Measurements from ENCODE around the gene SNTG2.

DNA sequence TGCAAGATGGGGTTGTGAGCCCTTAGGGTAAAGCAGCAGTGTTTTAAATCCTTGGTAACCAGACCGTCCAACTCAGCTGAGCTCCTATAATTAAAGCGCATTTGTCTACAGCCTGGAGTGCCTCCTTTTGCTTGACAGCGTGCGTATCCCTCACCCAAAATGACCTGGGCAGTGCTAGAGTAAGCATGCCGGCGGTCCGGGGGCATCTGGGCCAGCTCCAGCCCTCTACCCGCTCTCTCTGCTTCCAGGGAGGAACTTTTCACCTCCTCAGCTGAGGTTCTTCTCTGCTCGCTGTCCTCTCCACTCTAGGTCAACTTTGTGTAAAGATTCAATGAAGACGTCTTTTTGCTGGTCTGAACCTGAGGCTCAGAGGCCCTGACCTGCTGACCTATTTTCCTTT lies 360.2 kb downstream of the SNTG2 start:
- TF ChIP-seq, protein P1, sequence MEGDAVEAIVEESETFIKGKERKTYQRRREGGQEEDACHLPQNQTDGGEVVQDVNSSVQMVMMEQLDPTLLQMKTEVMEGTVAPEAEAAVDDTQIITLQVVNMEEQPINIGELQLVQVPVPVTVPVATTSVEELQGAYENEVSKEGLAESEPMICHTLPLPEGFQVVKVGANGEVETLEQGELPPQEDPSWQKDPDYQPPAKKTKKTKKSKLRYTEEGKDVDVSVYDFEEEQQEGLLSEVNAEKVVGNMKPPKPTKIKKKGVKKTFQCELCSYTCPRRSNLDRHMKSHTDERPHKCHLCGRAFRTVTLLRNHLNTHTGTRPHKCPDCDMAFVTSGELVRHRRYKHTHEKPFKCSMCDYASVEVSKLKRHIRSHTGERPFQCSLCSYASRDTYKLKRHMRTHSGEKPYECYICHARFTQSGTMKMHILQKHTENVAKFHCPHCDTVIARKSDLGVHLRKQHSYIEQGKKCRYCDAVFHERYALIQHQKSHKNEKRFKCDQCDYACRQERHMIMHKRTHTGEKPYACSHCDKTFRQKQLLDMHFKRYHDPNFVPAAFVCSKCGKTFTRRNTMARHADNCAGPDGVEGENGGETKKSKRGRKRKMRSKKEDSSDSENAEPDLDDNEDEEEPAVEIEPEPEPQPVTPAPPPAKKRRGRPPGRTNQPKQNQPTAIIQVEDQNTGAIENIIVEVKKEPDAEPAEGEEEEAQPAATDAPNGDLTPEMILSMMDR (IDR thresholded peaks at IDR 0.05), result no peak
- no peak for TF ChIP-seq POLR2A (IDR thresholded peaks at IDR 0.05)

Measured in heart left ventricle (tissue), 13 donors.